DOHH2 (cell line): ENCODE data around the gene CEP57.

Experiments
- EZH2phosphoT487 ChIP-seq: fragments of 200-600 bp; sonication (generic); IDR thresholded peaks from 2 replicates; pipeline ENCODE4 v1.6.1; 2017; ENCODE audit warnings: borderline replicate concordance, mild to moderate bottlenecking, antibody characterized with exemption, low read length, moderate library complexity, mixed read lengths
- TF ChIP-seq, protein P1 (sequence below): fragments of 200-600 bp; sonication (generic); IDR thresholded peaks from one replicate; pipeline ENCODE4 v1.5.1; 2014; ENCODE audit warnings: antibody characterized with exemption, mild to moderate bottlenecking, low read depth, low read length; ENCODE audit not compliant: poor library complexity, severe bottlenecking

DNA sequence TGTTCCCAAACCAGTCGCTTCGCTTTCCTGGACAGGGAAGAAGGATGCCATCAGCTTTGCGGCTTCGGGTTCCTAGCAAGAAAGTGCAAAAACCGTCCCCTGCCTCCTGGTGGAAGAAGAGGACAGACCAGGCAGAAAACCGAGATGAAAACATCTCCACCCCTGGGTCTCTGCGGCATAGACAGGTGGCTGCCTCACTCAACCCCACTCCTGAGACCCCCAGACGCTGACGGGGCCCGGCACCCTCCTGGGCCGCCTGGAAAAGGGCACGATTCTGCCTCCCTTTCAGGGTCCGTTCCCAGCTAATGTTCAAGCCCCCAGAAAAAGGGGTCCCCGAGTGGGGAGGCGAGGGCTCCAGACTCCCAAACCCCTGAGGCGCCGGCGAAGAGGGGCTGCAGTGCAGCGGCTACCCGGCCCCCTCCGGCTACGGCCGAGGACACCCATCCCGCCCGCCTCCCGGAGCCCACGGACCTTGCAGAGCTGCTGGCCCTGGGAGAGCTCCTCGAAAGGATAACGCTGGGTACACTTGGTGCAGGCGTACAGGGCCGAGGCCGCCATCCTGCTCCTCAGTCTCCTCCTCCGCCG, 1.3 kb upstream of the CEP57 start:
- TF ChIP-seq, protein P1, sequence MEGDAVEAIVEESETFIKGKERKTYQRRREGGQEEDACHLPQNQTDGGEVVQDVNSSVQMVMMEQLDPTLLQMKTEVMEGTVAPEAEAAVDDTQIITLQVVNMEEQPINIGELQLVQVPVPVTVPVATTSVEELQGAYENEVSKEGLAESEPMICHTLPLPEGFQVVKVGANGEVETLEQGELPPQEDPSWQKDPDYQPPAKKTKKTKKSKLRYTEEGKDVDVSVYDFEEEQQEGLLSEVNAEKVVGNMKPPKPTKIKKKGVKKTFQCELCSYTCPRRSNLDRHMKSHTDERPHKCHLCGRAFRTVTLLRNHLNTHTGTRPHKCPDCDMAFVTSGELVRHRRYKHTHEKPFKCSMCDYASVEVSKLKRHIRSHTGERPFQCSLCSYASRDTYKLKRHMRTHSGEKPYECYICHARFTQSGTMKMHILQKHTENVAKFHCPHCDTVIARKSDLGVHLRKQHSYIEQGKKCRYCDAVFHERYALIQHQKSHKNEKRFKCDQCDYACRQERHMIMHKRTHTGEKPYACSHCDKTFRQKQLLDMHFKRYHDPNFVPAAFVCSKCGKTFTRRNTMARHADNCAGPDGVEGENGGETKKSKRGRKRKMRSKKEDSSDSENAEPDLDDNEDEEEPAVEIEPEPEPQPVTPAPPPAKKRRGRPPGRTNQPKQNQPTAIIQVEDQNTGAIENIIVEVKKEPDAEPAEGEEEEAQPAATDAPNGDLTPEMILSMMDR: peak; percentile 26
- TF ChIP-seq EZH2phosphoT487: no peak
